AG08396 (cell line): ENCODE measurements around the gene PRKN.

Experiments used
- DNase-seq: peaks from one replicate; pipeline ENCODE4 v3.0.0; 2012; ENCODE audit warnings: low spot score, mixed read lengths

PRKN gene

DNA sequence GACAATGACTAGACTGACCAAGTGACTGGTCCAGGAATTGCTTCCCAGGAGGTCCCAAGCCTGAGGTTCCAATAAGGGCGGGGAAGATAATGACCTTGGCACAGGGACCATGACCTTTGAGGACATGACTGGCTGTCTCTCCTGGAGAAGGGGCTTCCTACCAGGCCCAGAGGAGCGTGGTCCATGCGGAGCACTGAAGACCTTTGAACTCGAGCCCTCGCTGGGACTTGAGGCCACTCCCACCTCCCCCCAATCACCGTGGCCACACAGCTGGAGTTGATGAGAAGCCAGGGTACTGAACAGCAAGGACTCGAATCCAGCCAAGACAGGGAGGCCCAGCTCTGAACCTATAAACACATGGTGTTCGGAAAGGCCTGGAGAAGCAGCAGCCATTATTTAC is 677.0 kb downstream of the PRKN start:
- no peak for DNase-seq

DNA sequence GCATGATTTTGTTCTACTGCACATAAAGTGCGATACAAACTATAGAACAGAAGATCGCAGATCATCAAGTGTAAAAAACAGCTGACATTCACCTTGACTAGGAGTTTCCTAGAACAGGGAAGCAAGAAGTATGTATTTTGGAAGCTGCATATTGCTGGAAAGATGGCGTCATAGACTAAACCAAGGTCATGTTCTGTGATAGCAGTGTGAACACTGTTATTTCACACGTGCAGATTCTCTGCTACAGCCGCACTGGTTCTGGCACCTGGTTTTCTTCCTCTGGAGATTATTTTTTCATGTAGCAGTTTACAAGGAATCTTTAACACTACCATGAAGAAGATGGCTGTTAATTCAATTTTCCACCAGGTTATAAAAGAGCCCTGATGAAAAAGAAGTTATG is 681.2 kb downstream of the PRKN start:
- DNase-seq: no peak

DNA sequence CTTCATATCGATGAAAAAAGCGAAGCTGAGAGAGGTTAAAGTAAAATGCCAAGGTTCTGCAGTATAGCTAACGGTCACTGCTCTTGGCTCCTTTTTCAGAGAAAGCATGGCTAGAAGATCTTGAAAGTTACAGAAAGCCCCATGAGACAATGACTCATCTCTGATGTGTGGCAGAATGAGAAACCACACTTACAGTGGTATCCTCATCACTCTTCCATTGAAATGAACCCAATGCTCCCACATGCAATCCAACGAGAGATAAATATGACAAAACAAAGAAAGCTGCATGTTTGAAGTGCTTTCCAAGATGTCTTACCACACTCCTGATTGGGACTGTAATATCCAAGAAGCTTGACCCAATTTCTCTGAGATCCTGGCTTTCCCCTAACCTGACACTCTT is 694.9 kb downstream of the PRKN start:
- DNase-seq: no peak

DNA sequence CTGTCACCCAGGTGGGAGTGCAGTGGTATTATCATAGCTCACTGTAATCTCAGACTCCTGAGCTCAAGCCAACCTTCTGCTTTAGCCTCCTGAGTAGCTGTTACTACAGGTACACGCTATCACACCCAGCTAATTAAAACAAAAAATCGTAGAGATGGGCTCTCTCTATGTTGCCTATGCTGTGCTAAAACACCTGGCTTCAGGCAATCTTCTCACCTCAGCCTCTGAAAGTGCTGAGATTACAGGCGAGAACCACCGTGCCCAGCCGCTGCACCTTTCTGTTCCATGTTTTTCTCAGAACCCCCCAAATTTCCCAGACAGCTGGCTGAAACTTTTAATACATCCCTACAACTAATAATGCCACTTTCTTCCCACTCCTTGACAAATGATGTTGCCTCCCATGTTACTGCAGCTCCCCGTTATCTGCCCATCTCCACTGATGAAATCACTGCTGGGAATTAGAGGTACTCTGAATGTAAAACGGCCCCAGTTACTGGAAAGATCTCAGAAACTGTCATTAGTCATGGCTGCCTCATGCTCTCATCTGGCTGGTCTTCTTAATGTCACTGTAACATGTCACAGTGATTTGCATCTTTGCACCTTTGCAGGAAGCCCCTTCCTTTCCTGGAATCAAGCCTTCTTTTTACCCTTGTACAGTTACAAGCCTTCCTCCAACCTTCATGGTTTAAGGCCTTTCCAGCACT is 697.5 kb downstream of the PRKN start:
- DNase-seq: no peak

DNA sequence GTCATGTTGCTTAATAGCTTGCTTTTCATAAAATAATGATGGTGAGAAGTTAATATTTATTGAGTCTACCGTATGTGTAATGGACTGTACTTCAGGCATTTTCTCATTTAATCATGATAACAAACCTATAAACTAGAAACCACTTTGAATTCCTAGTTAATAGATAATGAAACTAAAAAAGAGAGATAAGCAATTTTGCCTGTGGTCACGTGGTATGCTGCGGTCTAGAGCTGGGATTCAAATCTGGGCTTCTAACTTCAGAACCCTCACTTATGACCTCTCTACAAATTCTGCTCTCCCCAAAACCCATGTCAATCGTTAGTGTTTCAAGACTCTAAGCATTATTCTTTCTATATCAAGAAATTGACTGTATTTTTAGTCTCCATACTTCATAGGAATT is 700.7 kb downstream of the PRKN start:
- no peak for DNase-seq

DNA sequence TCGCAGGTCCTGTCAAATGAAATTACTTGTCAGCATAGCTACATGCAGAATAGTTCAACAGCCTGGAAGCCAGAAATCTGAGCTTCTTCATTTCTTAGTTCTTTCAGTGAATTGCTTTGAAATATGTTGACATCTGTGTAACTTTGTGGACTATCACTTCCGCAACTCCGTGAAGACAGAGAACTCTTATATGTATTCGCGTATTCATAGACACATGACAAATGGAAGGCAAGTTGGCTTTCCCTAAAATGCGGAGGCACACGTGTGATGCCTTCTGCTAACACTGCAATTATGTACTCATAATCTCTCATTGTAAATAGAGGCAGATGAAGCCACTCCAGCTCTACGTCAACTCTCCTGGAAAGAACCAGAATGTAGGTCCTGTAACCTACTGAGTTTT is 701.5 kb downstream of the PRKN start:
- DNase-seq: no peak

DNA sequence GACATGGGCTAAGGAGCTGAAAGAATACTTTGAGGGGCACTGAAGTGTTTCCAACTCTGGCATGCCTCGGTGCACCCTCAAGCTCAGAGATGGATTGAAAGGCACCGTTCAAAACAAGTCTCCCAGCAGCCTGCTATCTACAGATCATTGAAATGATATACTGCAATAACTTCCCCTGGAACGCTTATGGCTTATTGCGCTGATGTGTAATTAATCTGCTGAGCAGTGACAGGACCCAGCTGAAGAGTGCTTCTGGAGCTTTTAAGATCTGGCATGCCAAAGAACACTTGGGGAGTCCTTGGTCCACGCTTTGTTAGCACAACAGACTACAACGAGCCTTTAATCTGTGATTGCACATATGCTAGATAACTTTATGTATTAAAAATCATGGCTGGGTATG is 708.2 kb downstream of the PRKN start:
- DNase-seq: no peak

DNA sequence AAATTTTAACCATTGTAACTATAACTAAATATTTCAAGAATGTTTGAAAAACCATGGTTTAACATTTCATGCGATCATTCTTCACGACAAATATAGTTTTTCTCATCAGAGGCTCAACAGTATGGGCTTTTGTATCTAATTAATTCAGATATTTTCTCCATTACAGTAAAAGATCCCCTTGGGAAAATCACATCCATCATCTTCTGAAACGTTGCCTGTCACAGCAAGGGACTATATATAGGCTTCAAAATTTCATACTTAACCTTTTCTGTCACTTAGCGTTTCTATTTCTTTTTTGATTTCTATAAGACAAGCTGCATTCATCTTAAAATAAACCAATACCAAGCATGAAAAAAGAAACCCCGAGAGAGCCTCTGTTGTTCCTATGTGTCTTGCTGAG is 710.0 kb downstream of the PRKN start:
- no peak for DNase-seq

DNA sequence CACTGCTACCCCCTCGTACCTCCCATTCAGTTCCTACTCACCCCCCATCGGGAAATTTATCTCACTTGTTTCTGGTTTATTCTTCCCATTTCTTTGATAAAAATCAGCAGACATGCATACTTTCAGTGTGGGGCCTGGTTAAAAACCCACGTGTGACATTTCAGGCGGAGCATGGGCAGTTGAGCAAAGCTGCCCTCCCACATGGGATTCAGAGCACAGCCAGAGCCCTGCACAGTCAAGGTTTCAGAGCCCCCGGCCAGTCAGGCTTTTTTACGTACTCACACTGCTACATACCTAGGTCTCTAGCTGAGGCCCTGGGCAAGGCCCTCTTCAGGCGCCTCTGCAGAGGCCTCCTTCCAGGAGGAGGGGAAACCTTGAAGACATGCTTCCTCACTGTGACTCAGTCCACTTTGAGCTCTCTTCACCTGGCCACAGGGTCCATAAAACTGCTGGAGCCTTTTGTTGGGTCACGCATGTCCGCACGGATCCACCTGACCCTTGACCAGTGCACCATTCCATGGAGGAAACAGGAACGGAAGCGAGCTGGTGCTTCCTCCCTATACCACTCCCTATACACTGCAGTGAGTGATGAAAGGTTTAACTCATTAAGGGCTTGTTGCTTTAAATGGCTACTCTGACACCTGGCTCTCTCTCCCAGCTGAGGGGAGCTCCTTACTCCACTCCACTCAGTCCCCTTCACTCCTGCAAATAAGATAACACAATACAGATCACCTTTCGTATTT is 713.3 kb downstream of the PRKN start:
- DNase-seq: no peak

DNA sequence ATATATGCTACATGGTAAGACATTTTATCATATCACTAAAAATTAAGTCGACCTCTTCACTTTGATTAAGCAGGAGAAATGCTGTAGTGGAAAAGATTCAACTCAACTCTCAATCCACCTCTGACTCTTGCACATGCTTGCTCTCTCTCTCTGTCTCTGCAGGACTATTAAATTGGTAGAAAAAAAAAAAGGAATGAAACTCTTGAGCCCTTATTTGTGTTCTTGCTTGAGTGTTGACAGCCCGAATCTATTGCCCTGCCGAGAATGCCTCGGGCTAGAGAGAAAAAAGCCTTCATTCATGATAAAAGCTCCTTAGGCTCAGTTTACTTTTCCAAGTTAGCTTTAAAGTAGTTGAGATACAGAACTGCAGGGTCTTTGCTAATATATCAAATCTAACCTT is 722.2 kb downstream of the PRKN start:
- DNase-seq: no peak

DNA sequence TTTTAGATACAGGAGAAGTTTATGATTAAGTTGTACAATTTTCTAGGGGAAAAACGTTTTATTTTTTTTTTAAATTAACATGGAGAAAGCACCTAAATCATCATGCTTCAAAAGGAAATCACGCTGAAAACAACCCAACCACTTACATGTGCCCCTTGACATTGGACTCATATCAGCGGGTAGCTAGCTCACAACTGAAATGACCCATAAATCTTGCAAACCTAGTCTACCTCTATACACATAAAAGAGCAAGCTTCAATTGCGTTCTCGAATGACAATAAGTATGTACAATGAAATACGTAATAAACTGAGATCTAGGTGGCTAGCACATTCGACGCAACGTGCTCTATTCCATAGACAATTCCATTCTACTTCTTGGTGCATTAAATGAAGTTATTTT is 730.8 kb downstream of the PRKN start:
- DNase-seq: no peak

DNA sequence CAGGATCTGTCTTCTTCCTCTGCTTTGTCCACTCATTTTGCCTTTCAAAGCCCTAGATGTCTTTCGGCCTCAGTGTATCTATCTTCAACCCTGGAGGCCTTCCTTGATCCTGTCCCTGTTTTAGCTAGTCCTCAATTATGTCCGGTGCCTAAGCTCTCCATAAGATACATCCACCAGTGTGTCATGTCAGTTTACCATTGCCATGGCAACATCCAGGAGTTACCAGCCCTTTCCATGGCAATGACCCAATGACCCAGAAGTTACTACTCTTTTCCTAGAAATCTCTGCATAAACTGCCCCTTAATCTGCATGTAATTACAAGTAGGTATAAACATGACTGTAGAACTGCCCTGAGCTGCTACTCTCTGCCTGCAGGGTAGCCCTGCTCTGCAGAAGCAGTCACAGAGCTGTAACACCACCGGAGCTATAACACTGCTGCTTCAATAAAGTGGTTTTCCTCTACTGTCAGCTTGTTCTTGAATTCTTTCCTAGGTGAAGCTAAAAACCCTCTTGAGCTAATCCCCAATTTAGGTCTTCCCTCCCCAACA is 741.6 kb downstream of the PRKN start:
- no peak for DNase-seq

DNA sequence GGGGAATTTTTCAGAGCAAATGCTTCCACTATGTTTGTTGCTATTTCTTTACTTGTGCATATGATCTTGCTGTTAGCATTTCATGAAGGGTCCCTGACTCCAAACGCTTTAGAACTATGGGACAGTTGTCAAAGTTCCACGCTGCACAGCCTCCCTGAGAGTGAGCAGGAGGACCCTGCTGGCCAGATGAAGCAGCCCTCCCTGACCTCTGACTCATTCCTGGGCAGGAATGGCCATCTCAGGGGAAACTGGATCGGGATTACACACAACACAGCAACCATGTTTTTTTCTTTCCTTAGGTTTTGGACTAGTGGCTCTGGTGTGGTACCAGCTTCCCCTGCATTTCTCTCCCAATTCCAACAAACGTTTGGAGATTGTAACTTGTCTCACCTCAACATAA is 742.9 kb downstream of the PRKN start:
- no peak for DNase-seq

DNA sequence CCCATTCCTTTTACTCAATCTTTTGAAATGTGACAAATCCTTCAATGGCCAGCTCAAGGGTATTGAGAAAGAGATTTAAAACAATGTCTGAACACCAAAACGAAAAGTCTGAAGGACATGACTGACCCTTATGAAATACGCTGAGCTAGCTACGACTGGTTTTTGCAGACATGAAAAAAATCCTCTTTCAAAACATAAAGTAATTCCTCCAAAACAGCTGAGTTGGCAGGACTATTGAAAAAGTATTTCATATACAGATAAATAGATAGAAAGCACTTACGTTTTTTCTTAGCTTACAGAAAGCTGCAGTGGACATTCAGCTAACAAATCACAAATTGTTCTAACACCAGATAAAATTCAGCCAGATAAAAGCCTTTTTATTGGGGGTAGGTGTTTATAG is 751.0 kb downstream of the PRKN start:
- no peak for DNase-seq

DNA sequence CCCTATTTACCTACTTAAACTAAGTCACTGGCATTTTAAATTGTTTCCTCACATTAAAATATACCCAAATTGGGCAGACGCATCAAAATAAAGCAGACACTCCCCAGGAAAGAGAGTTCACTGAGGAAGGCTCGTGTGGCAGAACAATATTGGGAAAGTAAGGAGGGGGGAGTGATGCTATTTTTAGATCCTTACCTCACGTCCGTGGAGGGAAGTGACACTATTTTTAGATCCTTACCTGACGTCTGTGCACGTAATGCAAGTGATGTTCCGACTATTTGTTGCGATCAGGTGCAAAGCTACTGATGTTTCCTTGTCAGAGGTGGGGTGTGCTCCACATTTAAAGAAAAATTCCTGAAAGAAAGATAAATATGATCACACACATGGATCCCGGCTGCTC is 754.5 kb downstream of the PRKN start:
- no peak for DNase-seq

DNA sequence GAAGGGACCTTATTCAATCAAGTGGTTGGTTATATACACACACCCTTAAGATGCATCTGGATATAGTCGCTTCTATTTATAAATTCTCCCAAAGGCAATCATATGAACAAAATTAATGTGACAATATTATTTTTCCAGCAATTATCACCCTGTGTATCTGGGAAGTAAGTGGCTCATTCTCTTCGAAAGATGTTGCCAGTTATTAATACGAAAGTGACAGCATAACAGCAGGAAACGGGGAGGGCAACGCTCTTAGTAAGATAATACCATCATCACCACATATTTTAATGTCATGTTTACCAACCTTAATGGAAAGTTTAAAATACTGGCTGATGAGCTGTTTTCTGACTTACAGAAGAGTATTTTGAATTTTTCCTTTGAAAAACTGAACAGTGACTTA is 756.5 kb downstream of the PRKN start:
- DNase-seq: no peak

DNA sequence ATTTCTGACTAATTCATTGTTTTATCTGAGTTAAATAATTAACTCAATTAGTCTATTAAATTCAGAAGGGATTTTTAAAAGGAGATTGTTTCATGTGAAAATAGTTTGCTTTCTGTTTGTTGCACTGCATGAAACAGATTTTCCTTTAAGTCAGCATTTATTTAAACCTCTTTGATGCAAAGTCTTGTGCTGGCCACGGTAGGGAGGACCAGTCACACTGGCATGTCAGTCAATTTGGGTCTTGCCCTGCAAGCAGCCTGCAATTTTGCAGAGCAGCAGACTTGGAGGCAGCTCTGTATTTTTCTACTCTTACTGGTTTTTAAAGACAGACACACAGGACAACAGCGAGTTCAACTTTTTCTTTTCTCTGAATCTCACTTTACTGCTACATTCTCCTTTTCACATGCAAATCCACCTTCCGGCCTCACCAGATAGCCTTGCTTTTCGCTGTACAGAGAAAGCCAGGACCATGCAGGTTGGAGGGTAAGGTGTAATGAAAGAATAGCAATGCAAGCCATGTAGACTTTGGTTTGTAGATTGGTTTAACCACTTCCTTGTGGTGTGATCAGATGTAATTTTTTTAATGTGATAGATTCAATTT is 763.8 kb downstream of the PRKN start:
- DNase-seq: no peak

DNA sequence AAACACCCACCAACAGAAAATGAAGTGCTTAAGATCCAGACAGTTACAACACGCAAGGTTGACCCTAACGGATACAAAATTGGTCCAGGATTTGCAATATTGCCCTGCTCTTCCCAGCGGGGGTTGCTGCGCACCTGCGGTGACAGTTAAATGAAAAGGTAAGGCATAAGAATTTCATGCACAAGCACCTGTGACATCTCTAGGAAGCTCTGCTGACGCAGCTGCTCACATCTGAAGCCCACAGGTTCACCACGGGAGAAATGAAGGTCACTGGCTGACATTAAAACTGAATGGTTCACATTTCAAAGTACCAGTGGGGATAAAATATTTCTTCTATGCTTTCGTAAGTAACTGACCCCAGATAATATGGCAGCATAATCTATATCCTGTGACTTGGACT is 764.4 kb downstream of the PRKN start:
- DNase-seq: no peak

DNA sequence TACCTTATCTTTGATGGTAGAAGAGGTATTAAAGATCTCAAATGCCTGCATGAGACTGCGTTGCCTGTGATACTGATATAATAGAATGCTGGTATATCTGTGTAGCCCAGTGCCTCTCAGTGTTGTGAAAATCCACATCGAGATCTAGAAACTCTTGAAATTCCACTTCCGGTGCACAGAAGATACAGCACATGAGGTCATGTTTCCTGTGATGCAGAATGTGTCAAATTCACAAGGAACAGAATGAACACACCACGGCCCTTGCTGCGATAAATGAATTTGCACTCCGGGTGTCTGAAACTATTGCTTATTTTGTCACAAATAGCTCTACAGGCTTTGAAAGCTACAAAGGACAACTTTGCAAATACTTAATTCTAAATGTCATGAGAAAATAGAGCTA is 765.8 kb downstream of the PRKN start:
- no peak for DNase-seq

DNA sequence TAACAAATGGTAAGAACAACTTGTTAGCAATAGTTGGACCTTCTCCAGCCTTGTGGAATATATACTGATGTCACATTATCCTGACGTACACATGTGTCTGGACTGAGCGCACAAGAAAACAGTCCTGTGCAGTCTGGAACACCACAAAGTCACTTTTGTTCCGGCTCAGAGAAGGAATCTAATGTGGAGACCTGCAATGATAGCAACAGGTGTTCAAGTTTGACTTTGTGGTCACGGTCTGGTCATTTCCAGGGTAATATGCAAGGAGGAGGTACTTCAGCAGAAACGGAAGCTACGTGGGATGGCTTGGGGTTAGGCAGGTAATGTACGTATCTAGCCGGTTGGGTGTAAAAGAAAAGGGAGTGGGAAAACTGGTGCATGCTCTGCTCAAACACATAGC is 766.5 kb downstream of the PRKN start:
- DNase-seq: no peak

DNA sequence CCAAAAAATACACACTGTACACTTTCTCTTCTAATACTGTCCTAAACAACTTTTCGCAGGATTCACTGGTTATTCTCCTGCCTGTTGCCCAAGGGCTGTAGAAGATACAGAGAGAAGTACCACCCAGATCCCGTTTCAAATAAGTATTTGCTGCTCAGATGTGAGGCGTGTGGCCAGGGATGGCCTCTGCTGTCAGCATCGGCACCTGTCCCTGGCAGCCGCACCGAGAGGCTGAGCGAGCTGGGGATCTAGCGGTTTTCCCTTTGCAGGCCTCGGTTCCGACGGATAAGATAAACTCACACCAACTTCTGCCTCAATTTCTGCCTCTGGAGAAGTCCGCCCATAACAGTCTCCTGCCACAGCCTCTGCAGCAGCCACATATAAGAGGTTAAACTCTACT is 768.5 kb downstream of the PRKN start:
- no peak for DNase-seq

DNA sequence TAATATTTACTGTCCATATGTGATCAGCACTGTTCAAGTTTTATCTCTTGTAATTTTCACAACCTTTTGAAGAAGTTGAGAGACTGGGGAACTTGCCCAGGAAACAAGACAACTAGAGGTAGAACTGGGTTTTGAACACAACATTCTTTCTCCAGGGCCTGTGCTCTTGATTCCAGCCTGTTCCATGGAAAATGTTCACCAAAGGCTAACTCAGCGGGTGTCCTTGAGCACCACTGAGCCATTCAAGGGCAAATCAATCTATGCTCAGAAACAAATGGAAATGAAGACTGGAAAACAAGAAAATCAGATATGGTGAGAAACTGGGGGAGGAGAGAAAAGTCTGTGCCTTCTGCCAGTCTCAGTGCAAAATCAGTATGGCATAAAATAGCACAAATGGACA is 771.5 kb downstream of the PRKN start:
- no peak for DNase-seq

DNA sequence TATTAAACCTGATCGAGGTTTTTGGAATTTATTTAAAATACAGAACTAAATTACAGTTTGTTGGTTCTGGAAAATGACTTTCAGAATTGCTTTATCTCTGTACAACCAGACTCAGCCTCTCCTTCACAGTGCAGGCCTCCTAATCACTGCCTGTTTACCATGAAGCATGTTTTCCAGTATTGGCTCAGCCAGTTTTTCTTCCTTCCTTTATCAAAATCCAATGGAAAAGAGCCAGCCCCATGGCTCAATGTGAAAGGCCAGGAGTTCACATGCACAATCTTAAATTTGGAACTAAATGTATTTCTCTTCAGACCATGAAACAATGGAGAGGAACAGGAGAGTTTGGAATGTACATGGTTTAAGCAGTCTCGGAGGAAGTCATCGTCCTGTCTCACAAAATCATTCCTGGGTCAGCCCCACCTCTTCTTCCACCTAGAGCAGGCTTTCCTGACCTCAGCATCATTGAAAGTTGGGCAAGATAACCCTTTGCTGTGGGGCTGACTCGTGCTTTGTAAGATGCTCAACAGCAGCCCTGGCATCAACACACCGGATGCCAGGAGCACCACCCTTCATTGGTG is 772.8 kb downstream of the PRKN start:
- DNase-seq: no peak
